H1 (cell line): ENCODE data around the gene ARTN.

Experiments used
- BCL11A ChIP-seq, 2 experiments: IDR thresholded peaks; one replicate each; pipeline ENCODE4 v1.6.1; 2011; ENCODE audit warnings: low read depth in 2 of 2, low read length in 2 of 2, mild to moderate bottlenecking in 2 of 2
- POLR2A ChIP-seq, 2 experiments: IDR thresholded peaks; 1 replicate in 1 of 2; 2 replicates in 1 of 2; pipeline ENCODE4 v1.6.1; 2011; ENCODE audit warnings: low read depth in 2 of 2, low read length in 2 of 2, mild to moderate bottlenecking in 2 of 2; ENCODE audit errors: control extremely low read depth in 1 of 2
- POLR2AphosphoS5 ChIP-seq: IDR thresholded peaks from 2 replicates; pipeline ENCODE4 v1.6.1; 2011; ENCODE audit warnings: low read depth, low read length
- SIX5 ChIP-seq: IDR thresholded peaks from 2 replicates; pipeline ENCODE4 v1.6.1; 2011; ENCODE audit warnings: mild to moderate bottlenecking, low read depth, low read length
- SP1 ChIP-seq: IDR thresholded peaks from 2 replicates; pipeline ENCODE4 v1.6.1; 2011; ENCODE audit warnings: low read depth, low read length
- TF ChIP-seq, protein P1 (sequence below), 3 experiments: IDR thresholded peaks; 1 replicate in 2 of 3; 2 replicates in 1 of 3; pipeline versions ENCODE4 v1.5.1 to v1.6.1; 2011; ENCODE audit warnings: low read length in 3 of 3, mild to moderate bottlenecking in 3 of 3, inconsistent platforms in 2 of 3, low read depth in 1 of 3, moderate library complexity in 1 of 3; ENCODE audit not compliant: insufficient read depth in 1 of 3; ENCODE audit errors: control extremely low read depth in 1 of 3

DNA sequence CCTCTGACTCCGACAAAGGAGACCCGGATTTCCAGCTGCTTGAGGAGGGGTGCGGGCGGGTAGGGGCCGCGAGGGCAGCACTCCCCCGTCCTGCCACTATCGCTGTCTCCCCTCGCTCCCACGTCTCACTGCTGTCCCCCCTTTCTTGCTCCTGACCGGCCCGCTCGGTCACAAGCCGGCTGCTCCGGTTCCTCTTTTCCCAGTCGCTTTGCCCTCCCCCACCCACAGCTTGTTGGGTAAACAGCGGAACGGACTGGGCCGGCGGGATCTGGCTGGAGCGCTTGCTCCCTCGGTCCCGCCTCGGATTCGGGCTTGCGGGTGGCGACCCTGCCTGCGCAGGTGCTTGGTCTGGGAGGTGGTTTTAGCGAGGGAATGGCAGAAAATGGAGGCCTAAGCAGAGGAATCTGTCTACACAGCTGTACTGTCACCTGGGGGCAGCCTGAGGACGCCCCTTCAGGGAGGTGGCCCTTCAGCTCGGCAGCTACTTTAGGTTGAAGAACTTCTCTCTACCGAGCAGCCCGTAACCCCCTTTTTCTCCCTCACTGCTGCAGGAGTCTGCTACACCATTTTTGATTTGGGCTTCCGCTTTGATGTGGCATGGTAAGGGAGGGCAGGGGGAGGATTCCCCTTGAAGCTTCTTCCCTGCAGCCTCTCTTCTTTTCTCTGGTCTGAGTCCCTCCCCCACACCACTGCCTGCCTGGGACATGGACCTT, 41.8 kb downstream of the ARTN start:
- TF ChIP-seq, protein P1, sequence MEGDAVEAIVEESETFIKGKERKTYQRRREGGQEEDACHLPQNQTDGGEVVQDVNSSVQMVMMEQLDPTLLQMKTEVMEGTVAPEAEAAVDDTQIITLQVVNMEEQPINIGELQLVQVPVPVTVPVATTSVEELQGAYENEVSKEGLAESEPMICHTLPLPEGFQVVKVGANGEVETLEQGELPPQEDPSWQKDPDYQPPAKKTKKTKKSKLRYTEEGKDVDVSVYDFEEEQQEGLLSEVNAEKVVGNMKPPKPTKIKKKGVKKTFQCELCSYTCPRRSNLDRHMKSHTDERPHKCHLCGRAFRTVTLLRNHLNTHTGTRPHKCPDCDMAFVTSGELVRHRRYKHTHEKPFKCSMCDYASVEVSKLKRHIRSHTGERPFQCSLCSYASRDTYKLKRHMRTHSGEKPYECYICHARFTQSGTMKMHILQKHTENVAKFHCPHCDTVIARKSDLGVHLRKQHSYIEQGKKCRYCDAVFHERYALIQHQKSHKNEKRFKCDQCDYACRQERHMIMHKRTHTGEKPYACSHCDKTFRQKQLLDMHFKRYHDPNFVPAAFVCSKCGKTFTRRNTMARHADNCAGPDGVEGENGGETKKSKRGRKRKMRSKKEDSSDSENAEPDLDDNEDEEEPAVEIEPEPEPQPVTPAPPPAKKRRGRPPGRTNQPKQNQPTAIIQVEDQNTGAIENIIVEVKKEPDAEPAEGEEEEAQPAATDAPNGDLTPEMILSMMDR (IDR thresholded peaks at IDR 0.05; ENCODE audit: control extremely low read depth in 1 of 3, insufficient read depth in 1 of 3, low read depth in 1 of 3, low read length in 3 of 3), result no peak
- TF ChIP-seq POLR2A (IDR thresholded peaks at IDR 0.05; ENCODE audit: control extremely low read depth in 1 of 2, low read depth in 2 of 2, low read length in 2 of 2) (no peak), POLR2AphosphoS5 (no peak), SIX5 (no peak), BCL11A (IDR thresholded peaks at IDR 0.05; ENCODE audit: low read depth in 2 of 2, low read length in 2 of 2) (no peak), SP1 (0 out of 2 replicates have a peak, but pooled peaks have one; percentile 58)
